Stimulated activated CD8-positive, alpha-beta memory T cell treated with anti-CD3 and anti-CD28 coated beads, Interleukin-15, amount 100 ng/mL, for 1 hour (primary cell): ENCODE data around the gene CFAP210.
"Not testable (repeated sequence)": the region's sequence is repeated elsewhere in the genome, so short reads cannot be mapped to it uniquely, and the experiment has no call there.

Experiments used
- DNase-seq: peaks from one replicate; pipeline ENCODE4 v3.0.0-alpha.2; 2020; ENCODE audit warnings: low read depth

CFAP210 gene

DNA sequence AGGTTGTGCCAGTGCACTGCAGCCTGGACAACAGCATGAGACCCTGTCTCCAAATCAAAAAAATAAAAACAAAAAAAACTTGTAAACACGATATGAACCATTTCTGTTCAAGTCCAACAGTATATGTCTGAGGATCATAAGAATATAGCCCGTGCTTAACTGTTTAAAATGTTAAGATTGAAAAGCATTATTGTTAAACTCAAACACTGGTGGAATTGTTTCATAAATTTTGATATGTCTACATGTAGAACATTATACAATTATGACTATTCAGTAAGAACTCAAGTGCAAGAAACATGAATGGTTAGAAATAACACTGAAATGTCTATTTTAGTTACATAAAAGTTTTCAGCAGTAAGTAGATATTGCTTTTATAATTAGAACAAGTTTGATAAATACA, 80.3 kb downstream of the CFAP210 start:
- DNase-seq = no peak

DNA sequence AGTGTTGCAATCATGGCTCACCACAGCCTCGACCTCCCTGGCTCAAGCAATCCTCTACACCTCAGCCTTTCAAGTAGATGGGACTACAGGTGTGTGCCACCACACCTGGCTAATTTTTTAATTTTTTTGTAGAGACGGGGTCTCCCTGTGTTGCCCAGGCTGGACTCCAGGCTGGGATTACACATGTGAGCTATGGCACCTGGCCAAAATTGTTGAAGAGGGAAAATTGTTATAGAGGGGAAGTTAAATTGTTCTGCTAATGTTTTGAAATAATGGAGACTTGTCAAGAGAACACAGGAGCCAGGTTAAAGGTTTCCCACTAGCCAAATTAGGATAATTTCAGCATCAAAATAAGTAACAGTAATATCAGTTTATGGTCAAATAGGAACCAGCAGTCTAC, 84.9 kb downstream of the CFAP210 start:
- no peak for DNase-seq

DNA sequence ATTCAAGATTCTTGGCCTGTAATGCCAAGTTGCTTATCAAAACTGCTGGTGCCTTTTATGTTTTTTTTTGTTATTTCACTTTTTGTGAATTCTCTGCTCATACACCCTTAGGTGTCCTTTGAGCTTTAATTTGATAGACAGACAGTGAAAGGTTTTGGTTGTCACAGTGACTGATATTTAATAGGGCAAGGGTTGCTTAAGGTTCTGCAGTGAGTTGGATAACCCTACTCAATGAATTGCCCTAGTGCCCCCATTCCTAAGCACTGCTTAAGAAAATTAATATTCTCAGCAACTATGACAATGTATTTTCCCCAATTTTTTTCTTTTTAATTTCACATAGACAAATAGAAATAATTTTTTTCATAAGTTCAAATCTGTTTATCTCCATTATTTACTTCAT, 94.6 kb downstream of the CFAP210 start:
- DNase-seq = no peak

DNA sequence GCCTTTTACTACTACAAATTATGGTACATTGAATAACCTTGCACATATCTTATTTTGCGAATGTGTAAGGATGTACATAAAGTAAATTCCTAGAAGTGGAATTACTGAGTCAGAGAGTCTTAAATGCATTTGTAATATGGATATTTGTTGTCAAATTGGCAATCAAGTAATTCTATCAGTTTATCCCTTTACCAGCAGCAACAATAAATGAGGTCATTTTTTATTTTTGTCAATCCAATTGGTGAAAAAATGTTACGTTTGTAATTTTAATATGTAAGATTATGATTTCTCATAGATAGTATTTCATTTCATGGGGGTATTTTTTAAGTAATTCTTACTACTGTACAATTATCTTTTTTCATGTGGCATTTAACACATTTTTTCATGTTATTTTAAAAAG, 95.2 kb downstream of the CFAP210 start:
- no peak for DNase-seq

DNA sequence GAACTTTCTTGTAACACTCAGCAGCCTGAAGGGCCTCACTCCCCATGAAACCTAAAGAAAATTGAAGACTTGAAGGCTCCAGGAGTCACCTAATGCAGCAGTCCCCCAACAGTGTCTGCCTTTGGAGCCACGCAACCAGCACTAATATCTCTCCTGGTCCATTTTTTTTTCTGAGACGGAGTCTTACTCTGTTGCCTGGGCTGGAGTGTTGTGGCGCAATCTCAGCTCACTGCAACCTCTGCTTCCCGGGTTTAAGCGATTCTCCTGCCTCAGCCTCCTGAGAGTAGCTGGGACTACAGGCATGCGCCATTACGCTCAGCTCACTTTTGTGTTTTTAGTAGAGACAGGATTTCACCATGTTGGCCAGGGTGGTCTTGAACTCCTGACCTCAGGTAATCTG, 97.7 kb downstream of the CFAP210 start:
- DNase-seq = not testable (repeated sequence)
